Right renal cortex interstitium (tissue), 3 donors: Measurements from ENCODE around the gene GSTA3. TPM values are rescaled to one million over a fixed set of nuclear protein-coding genes. Genes with fewer than 3 reads are reported as not detected.
A peak's percentile ranks its signal among the peaks of the same experiment; 100 is the strongest.
"Not testable (repeated sequence)": the region's sequence is repeated elsewhere in the genome, so short reads cannot be mapped to it uniquely, and the experiment has no call there.

Experiments
- DNase-seq, 3 donors: peaks; one replicate each; pipeline ENCODE4 v3.0.0-alpha.2; 2013; ENCODE audit warnings: low read depth in 3 of 3, low spot score in 2 of 3
- polyA plus RNA-seq, 3 donors: library from polyadenylated mRNA; unstranded; fragments of 120-200 nt; gene quantifications; one replicate each; pipeline ENCODE4 v1.2.1, GENCODE V29; 2013; ENCODE audit not compliant: insufficient read length in 3 of 3

The GSTA3 gene
- polyA plus RNA-seq, 3 donors: 0.50 to 0.74 (median 0.51) TPM

DNA sequence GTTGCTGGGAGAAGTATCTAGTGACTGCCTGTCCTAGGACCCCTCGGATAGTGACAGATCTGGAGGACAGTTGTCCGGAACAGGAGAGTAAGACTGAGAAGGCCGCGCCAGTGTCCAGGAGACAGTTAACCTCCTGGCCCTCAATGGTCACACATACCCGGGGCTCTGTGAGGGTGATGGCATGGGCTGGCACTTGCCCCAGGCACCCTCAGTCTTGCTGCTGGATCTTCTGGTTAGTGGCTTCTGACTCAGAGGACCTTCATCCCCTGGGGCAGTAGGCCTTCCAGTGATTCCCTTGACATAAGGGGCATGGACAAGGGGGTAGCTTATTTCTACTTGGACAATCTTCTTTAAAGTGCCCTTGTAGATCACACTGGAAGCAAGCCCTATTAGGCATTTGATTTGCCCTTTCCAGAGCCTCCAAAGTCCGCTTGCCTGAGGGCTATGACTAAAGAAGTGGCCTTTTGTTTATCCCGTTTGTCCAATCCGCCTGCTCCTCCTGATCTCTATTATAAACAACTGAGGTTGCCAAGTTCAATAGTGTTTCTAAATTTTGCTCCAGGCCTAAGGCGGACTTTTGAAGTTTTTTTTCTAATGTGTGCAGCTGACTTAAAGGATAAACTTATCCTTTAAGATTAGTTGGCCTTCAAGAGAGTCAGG is 8.7 kb upstream of the GSTA3 start:
- not testable (repeated sequence) for DNase-seq

DNA sequence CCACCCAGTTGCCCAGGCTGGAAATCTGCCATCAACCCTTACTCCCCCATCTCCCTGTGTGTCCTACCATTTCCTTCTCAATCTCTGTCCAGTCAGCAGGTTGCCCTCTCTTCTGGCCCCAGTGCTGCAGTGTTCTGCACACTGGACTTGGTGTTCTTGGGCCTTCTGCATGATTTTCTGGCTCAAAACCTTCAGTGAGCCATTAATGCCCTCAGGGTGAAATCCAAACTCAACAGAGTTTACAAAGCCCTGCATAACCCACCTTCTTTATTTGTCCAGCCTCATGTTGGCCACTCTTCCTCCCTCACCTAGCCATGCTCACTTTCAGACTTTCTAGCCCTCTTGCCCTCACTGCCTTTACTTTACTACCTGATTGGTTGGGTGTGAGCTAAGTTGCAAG is 5.0 kb upstream of the GSTA3 start:
- no peak for DNase-seq

DNA sequence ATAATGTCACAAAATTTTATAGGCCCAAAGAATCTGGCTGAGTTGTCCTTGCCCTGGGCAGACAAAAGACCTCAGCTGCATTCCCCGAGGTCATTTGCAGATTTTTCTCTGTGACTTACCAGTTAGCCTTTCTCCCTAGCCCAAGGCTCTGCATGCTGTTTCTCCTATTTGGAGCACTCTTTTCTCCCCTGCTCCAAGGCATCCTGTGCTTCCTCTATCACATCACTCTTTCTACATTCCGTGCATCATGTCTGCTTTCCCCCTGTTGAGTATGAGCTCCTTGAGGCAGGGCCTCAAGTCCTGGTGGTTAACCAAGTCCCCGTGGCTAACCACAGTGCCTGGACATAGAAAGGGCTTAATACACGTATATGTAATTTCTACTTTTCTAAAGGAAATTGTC is 593 bp upstream of the GSTA3 start:
- DNase-seq: no peak

DNA sequence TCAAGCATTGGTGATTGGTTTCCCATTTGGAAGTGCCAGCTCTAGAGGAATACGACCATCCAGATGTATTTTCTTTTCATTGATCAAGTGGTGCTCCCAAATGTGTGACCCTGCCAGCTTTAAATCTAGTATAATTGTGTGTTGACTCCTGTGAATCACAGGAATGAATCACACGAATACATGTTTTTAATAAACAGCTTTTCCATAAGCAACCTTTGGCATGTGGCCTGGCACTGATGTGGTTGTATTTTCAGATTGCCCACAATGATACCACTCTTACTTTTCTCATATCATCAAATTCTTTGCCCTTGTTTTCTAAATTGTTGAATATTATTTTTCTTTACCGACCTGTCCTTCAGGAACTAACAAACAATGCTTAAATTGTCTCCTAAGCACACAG is 367 bp downstream of the GSTA3 start:
- no peak for DNase-seq

DNA sequence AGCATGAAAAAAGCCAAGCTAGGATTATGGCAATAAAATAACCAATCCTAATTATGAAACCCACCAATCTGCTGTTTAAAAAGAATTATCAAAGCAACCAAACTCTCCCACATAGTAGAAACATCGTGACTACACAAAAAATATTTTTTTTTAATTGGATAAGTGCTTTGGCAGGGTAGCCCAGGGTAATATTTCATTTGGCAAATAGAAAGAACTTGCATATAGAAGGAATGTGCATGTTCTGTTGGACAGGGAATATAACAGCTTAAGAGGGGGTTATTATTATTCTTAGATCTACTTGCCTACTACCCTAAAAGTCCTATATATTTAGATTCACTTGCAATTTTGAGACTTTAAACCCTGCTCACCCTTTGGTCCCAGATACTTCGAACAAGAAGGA is 972 bp downstream of the GSTA3 start:
- DNase-seq: peak in 1 of 3 donors; percentile 7

DNA sequence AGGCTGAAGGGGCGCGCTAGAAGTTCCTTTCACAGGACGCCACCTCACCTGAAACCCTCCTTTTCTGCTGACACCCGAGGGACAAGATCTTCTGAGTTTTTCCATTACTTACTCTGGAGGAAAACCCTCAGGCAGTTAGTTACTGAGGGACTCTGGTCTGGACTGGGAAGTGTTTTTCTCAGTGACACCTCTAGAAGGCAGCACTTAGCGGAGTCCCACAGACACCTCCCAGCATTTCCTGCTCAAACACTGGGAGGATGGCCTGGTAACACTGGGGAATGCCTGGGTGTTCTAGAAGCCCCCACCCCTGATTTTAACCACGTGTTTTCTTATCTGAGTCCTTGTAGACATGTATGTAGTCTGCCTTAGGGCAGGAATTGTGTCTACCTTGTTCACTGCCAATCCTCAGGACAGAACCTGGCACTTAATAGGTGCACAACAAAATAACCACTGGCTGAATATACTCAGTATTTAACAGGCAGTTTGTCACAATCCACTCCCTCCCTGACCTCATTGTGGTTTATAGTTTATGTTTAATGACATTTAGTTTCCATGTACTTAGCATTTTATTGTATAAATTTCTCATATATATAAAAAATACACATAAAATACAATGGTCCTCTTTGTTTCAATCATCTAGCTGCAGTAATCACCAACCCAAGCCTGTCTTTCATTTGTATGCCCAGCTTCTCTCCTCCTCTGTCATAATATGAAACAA is 4.8 kb downstream of the GSTA3 start:
- no peak for DNase-seq

DNA sequence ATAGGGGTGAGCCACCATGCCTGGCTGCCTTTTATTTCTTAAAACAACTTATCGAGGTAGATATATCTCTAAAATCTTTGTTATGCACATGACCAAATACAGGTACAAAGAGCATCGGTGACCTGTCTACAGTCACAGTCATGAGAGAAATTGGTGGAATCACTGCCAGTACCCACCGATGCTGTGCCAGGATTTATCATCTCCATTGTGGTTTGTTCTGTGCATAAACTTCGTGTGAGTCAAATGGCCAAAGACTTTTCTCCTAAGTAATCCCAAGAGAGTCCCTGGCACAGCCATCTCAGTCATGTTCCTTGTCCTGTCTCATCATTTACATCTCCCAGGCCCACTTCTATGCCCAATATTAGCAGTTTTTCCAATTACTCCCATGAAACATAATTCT is 9.0 kb downstream of the GSTA3 start:
- DNase-seq: no peak

DNA sequence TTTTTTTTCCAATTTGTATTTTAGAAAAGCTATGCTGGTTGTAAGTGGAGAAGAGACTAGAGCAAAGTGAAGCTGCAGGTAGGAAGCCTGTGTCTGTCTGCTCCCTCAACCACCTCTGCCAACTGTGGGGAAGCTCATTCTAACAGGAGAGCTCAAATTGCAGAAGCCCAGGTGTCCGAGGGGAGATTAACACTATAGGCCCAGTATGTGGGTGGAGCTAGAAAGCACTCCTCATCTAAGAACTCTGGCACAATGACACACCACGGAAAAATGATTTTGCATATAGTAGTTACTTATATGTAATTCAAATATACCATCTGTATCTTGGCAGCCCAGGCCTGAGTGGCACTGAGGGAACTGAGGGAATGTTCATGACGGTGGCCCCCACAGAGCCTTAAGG is 13.7 kb downstream of the GSTA3 start:
- not testable (repeated sequence) for DNase-seq

DNA sequence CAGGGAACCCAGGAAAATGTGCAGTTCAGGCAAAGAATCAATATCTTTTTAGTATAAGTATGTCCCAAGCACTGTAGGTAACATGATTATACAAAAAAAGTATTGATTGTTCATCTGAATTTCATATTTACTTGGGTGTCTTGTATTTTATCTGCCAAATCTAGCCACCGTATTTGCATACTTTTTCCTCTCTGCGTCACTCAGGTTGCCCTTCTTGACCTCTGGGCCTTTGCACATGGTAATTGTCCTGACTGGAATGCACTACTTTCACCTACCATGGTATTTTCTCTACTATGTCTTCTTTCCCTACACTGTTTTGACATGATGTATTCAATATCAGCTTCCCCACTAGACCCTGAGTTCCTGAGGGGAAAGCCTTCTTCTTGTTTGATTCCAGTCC is 15.2 kb downstream of the GSTA3 start:
- DNase-seq: no peak

DNA sequence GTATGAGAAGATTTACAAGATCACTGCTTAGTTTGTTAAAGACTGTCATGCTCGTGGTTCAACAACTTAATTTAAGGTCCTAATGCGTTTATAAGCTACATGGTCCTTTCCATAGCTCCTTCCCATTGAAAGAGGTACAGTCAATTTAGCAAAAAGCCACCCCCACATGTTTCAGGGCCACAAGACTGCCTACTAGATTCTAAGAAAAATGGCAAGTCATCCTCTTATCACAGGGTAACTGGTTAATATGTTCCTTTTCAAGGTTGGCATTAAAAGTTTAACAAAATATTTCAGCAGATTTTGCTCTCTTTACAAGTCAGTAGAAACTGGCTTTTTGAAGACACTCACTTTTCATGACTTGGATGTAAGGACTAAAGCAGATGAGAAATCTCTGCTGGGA is 15.7 kb downstream of the GSTA3 start:
- DNase-seq: no peak

DNA sequence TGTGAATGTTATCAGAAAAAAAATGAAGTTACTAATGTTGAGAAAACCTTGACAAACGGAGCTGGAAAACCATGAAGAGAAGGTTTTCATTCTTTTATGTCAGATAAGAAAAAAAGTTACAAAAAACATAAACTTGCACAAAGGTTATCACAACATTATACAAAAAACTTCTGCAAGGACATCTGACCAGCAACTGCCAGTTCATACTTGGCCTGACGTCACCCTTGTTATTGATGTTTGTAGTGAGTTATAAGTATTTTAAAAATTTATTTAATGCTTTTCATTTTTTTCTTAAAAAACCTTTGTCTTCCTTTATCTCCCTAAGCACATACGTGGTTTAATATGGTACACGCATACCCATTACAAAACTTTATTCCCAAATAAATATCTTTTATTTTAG is 16.3 kb downstream of the GSTA3 start:
- no peak for DNase-seq

DNA sequence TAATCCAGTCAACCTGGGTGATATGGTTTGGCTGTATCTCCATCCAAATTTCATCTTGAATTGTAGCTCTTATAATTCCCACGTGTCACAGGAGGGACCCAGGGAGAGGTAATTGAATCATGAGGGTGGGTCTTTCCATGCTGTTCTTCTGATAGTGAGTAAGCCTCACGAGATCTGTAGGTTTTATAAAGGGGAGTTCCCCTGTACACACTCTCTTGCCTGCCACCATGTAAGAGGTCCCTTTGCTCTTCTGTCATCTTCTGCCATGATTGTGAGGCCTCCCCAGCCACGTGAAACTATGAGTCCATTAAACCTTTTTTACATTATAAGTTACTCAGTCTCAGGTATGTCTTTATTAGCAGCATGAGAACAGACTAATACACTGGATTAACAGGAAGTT is 19.5 kb downstream of the GSTA3 start:
- DNase-seq: no peak

DNA sequence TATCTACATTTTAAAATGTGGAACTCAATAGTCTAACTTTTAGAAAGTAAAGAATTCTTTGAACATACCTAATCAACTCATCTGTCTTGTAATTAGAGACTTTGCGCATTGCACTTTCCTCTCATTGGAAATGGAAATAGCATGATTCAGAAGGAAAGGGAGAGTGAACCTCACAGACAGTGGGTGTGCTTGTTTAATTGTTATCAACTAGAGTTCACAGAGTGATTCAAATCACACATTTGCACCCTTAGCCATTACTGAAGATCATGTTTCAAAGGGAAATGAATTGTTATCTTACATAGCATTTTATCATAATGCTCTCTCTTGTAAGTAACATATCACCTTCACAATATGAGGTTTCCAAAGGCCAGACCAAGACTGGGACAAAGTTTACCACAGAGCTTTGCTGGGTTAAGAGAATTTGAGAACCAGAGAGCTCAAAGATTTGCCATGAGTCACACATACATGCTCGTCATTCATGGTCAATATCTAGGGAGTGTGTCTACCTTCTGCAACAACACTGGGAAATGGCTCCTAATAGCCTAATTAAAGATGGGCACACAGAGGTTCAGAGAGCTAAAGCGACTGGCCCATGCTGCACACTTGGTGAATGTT is 21.5 kb downstream of the GSTA3 start:
- DNase-seq: no peak

DNA sequence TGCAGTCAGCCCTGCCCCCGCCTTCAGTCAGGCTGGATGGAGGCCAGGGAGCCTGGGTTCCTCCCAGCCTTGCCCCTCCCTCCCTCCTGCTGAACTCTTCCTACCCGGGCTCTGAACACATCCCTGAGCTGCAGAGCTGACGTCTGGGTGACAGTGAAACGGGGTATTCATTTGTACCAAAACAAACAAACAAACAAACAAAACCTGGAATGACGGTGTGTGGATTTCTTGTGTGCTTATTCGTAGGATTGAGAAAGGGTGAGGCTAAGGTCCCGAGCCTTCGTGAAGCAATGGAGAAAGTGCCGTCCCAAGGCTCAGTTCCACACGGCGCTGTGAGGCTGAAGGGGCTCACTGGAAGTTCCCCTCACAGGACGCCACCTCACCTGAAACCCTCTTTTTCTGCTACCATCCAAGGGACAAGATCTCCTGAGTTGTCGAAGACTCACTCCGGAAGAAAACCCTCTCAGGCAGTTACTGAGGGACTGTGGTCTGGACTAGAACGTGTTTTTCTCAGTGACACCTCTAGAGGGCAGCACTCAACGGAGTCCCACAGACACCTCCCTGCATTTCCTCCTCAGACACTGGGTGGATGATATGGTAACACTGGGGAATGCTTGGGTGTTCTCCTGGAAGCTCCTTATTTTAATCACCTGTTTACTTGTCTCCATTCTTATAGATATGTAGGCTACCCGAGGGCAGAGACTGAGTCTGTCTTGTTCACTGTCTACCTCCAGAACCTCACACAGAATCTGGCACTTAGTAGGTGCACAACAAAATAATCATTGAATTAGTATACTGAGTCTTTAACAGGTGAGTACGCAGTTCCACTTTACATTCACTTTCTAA is 27.3 kb downstream of the GSTA3 start:
- peak; percentile 38 to 56 (median 39) for DNase-seq

DNA sequence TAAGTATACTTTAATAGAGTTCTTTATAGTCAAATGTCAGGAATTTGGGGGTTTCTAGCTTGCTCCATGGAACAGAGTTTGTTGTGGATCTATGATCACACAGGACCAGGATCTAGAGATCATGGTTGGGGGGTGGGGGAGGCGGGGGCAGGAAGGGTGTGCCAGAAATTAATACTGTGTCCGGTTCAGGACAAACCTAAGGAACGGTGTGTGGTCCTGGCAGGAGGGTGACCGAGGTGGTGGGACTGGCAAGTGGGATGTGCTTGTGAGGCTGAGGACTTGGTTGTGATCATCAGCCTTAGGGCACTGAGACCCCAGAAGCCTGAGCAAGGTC is 27.9 kb downstream of the GSTA3 start:
- DNase-seq: no peak

DNA sequence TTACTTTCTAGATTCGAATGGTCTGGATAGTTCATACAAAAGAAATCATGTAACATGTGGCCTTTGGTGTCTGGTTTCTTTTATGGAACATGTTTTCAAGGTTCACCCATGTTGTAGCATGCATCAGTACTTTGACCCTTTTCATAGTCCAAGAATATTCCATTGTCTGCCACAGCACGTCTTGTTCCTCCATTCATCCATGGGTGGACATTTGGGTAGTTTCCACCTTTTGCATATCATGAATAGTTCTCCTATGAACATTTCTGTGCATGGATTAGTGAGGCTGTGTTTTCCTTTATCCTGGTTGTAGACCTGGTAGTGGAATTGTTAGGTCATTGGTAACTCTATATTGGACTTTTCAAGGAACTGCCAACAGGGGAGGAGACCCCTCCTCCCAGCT is 31.7 kb downstream of the GSTA3 start:
- DNase-seq: no peak

DNA sequence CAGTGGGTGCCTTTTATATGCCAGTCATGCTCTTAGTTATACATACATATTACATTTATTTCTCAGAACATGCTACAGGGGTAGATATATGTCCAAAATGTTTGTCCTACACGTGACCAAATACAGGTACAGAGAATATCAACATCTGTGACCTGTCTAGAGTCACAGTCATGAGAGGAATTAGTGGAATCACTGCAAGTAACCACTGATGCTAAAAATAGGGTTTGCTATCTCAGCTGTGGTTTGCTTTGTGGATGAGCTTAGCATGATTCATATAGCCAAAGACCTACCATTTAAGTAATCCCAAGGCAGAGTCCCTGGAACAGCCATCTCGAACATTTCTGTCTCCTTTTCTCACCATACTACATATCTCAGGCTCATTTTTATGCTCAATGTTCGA is 32.3 kb downstream of the GSTA3 start:
- no peak for DNase-seq

DNA sequence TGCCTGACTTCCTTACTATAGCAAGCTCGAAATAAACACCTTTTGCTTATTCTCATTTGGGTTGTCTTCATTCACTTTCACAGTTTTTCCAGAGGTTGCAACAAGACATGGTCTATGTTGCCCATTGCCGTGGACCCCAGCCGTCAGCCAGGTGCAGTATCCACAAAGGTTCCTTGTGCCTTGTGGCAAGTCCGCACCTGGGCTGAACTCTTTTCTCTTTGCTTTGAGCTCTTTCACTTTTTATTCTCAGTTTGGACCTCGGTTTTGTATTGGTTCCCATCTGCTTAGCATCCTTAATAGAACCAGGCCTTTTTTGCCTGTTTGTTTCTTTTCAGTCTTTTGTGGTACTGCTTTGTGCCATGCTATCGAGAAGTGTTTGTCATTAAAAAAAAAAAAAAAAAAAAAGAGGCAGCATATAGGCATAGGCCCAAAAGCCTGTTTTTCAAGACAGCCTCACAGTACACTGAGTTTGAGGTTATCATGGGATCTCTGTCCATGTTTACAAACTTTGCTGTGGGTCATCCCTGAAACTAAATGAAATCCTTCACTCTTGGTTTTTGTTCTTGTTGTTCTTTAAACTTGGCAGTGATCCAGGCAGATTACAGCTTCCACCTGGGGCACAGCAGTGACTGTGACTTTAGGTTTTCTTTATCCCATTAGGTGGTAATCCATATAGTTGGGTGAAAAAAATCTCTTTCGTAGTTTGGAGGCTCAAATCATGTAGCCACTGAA is 33.3 kb downstream of the GSTA3 start:
- DNase-seq: no peak

DNA sequence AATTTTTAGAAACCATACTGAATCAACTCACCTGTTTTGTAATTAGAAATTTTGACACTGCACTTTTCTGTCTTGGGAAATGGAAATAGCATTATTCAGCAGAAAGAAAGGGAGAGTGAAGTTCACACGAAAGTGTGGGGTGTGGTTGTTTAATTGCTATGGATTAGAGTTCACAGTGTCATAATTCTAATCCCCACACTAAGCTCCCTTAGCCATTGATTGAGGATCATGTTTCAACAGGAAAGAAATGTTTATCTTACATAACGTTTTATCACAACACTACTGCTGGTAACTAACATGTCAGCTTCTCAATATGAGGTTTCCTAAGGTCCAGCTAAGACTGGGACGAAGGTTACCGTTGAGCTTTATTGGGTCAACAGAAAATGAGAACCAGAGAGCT is 37.5 kb downstream of the GSTA3 start:
- no peak for DNase-seq

DNA sequence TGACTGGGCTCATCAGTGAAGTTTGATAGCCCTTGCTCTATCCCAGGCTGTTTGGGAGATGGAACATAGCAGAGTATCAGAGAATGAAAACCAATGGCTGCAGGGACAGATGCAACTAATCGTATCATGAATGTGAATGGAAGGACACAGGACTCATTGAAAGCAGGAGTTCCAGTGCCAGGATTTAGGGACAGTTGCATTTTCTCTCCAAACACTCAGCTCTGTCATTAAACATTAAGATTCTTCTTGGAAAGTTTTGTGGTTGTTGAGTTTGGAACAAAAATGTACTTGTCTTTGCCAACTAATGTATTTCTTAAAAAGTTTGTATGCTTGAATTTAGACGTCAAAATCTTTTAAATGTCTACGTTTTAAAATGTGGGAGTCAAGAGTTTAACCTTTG is 37.9 kb downstream of the GSTA3 start:
- DNase-seq: no peak
